HEK293 (cell line): ENCODE measurements around the gene SCIN.

Experiments used
- CTCF ChIA-PET: fragments of 350-600 bp; formaldehyde crosslinking; extraction: SDS; loops from one replicate; lab custom pipeline; 2021; ENCODE audit warnings: antibody characterized with exemption; lab: Yijun Ruan, JAX
- POLR2A ChIA-PET: fragments of 300-600 bp; formaldehyde crosslinking; extraction: SDS; loops from one replicate; lab custom pipeline; 2020; ENCODE audit warnings: antibody characterized with exemption, inconsistent platforms; lab: Yijun Ruan, JAX
- H3K27ac ChIP-seq: fragments of 200-500 bp; sonication (Bioruptor generic); 2 replicates; pipeline ENCODE4 v1.5.1; 2014; ENCODE audit warnings: low read depth, low read length, control low read depth, inconsistent platforms; ENCODE audit errors: extremely low read depth
- H3K36me3 ChIP-seq, 2 experiments: fragments of 200-500 bp in 1 of 2; sonication (Bioruptor generic) in 1 of 2; 1 replicate in 1 of 2; 2 replicates in 1 of 2; pipeline ENCODE4 v1.5.1; 2014 to 2017; ENCODE audit warnings: inconsistent platforms in 2 of 2, low read length in 2 of 2; ENCODE audit not compliant: control insufficient read depth in 2 of 2, insufficient read depth in 1 of 2
- H3K4me1 ChIP-seq: fragments of 200-500 bp; sonication (Bioruptor generic); 2 replicates; pipeline ENCODE4 v1.5.1; 2014; ENCODE audit warnings: mild to moderate bottlenecking, low read length, inconsistent platforms; ENCODE audit not compliant: control insufficient read depth, insufficient read depth
- H3K4me3 ChIP-seq: 2 replicates; pipeline ENCODE4 v1.5.1; 2011; ENCODE audit warnings: low read depth, mild to moderate bottlenecking, control low read depth, low read length, moderate library complexity
- H3K9me3 ChIP-seq: fragments of 200-500 bp; sonication (Bioruptor generic); 2 replicates; pipeline ENCODE4 v1.5.1; 2014; ENCODE audit warnings: low read depth, low read length, inconsistent platforms; ENCODE audit not compliant: control insufficient read depth, insufficient read depth
- ATF2 ChIP-seq: fragments of 450-650 bp; formaldehyde crosslinking; IDR thresholded peaks from 2 replicates; pipeline ENCODE4 v1.5.1; 2016; ENCODE audit warnings: missing biosample characterization, missing genetic modification characterization, low read depth
- BCL6B ChIP-seq: fragments of 450-650 bp; formaldehyde crosslinking; IDR thresholded peaks from 2 replicates; pipeline ENCODE4 v1.5.1; 2017; ENCODE audit warnings: missing biosample characterization, missing genetic modification characterization
- GLIS2 ChIP-seq: fragments of 450-650 bp; formaldehyde crosslinking; IDR thresholded peaks from 2 replicates; pipeline ENCODE4 v1.5.1; 2016; ENCODE audit warnings: missing biosample characterization, missing genetic modification characterization
- HOXA7 ChIP-seq: sonication (generic); formaldehyde crosslinking; IDR thresholded peaks from 2 replicates; pipeline ENCODE4 v1.8.1; 2022; ENCODE audit warnings: missing genetic modification reagents, borderline replicate concordance
- INSM2 ChIP-seq: fragments of 450-650 bp; formaldehyde crosslinking; IDR thresholded peaks from 2 replicates; pipeline ENCODE4 v1.5.1; 2016; ENCODE audit warnings: missing biosample characterization, missing genetic modification characterization
- KLF16 ChIP-seq: fragments of 450-650 bp; formaldehyde crosslinking; IDR thresholded peaks from 2 replicates; pipeline ENCODE4 v1.5.1; 2017; ENCODE audit warnings: missing biosample characterization, missing genetic modification characterization
- OVOL3 ChIP-seq: fragments of 450-650 bp; formaldehyde crosslinking; IDR thresholded peaks from 2 replicates; pipeline ENCODE4 v1.5.1; 2016; ENCODE audit warnings: missing biosample characterization, missing genetic modification characterization
- PRDM2 ChIP-seq: fragments of 450-650 bp; formaldehyde crosslinking; IDR thresholded peaks from 2 replicates; pipeline ENCODE4 v1.5.1; 2016; ENCODE audit warnings: missing biosample characterization, missing genetic modification characterization, borderline replicate concordance
- REPIN1 ChIP-seq: fragments of 450-650 bp; formaldehyde crosslinking; IDR thresholded peaks from 2 replicates; pipeline ENCODE4 v1.5.1; 2017; ENCODE audit warnings: missing biosample characterization, missing genetic modification characterization, low read depth
- ZBTB17 ChIP-seq: fragments of 450-650 bp; formaldehyde crosslinking; IDR thresholded peaks from 2 replicates; pipeline ENCODE4 v1.5.1; 2016; ENCODE audit warnings: missing biosample characterization, missing genetic modification characterization
- ZBTB20 ChIP-seq: fragments of 450-650 bp; formaldehyde crosslinking; IDR thresholded peaks from 2 replicates; pipeline ENCODE4 v1.5.1; 2016; ENCODE audit warnings: missing biosample characterization, missing genetic modification characterization
- ZEB2 ChIP-seq: fragments of 450-650 bp; formaldehyde crosslinking; IDR thresholded peaks from 2 replicates; pipeline ENCODE4 v1.5.1; 2016; ENCODE audit warnings: missing biosample characterization, missing genetic modification characterization
- ZNF140 ChIP-seq: fragments of 450-650 bp; formaldehyde crosslinking; IDR thresholded peaks from 2 replicates; pipeline ENCODE4 v1.5.1; 2016; ENCODE audit warnings: missing biosample characterization, missing genetic modification characterization
- ZNF157 ChIP-seq: fragments of 450-650 bp; formaldehyde crosslinking; IDR thresholded peaks from 2 replicates; pipeline ENCODE4 v1.5.1; 2016; ENCODE audit warnings: missing biosample characterization, missing genetic modification characterization
- ZNF280C ChIP-seq: fragments of 450-650 bp; formaldehyde crosslinking; IDR thresholded peaks from 2 replicates; pipeline ENCODE4 v1.5.1; 2016; ENCODE audit warnings: missing biosample characterization, missing genetic modification characterization
- ZNF335 ChIP-seq: fragments of 450-650 bp; formaldehyde crosslinking; conservative IDR thresholded peaks from 2 replicates; pipeline ENCODE4 v1.5.1; 2016; ENCODE audit warnings: missing biosample characterization, missing genetic modification characterization
- ZNF37A ChIP-seq: fragments of 450-650 bp; IDR thresholded peaks from 2 replicates; pipeline ENCODE4 v1.5.1; 2018; ENCODE audit warnings: missing biosample characterization, missing genetic modification characterization
- ZNF548 ChIP-seq: fragments of 450-650 bp; formaldehyde crosslinking; IDR thresholded peaks from 2 replicates; pipeline ENCODE4 v1.5.1; 2016; ENCODE audit warnings: missing biosample characterization, missing genetic modification characterization
- ZNF555 ChIP-seq: fragments of 450-650 bp; formaldehyde crosslinking; conservative IDR thresholded peaks from 2 replicates; pipeline ENCODE4 v1.5.1; 2017; ENCODE audit warnings: missing biosample characterization, mild to moderate bottlenecking, missing genetic modification characterization, inconsistent platforms
- ZNF626 ChIP-seq: fragments of 450-650 bp; sonication (Bioruptor Pico); formaldehyde crosslinking; IDR thresholded peaks from 2 replicates; pipeline ENCODE4 v1.5.1; 2018; ENCODE audit warnings: missing biosample characterization, missing genetic modification characterization, inconsistent platforms
- ZNF768 ChIP-seq: fragments of 450-650 bp; formaldehyde crosslinking; IDR thresholded peaks from 2 replicates; pipeline ENCODE4 v1.5.1; 2018; ENCODE audit warnings: missing biosample characterization, mild to moderate bottlenecking, missing genetic modification characterization
- ZNF776 ChIP-seq: fragments of 450-650 bp; formaldehyde crosslinking; IDR thresholded peaks from 2 replicates; pipeline ENCODE4 v1.5.0; 2017; ENCODE audit warnings: missing biosample characterization, missing genetic modification characterization, borderline replicate concordance

The SCIN gene

GRCh38 chr7:12569673-12570072 is 847 bp upstream of the SCIN start:
- no peak overlapping the region; the same call in 1 of the 2 replicates for H3K4me3 ChIP-seq
- ChIA-PET CTCF (interaction anchor here (0.5 to 1.2 kb wide), 3 partner anchors 36 to 606 kb away, joined by 3 read pairs; no protein-coding TSS in a partner anchor), POLR2A (no interaction called here)
- TF ChIP-seq HOXA7 (CRISPR knock-in tag) (no peak), ZNF335 (tag by site-specific recombination) (no peak), ZNF548 (tag by site-specific recombination) (no peak), REPIN1 (tag by site-specific recombination) (no peak), ZBTB20 (tag by site-specific recombination) (no peak), ZNF776 (tag by site-specific recombination) (no peak), ZNF626 (tag by site-specific recombination) (no peak), ZEB2 (tag by site-specific recombination) (no peak), ZNF157 (tag by site-specific recombination) (no peak)
- 0 out of 2 replicates have a peak, but pooled peaks cover 2% of the 10 kb centered on the region for H3K4me1 ChIP-seq
- H3K36me3 ChIP-seq, result no peaks in the 10 kb centered on the region
- no peaks in the 10 kb centered on the region for H3K9me3 ChIP-seq
- H3K27ac ChIP-seq, result no peak overlapping the region

GRCh38 chr7:12570168-12570533 is 369 bp upstream of the SCIN start:
- H3K9me3 ChIP-seq, result no peaks in the 10 kb centered on the region
- H3K36me3 ChIP-seq, result no peaks in the 10 kb centered on the region
- 0 out of 2 replicates have a peak, but pooled peaks cover 2% of the 10 kb centered on the region for H3K4me1 ChIP-seq
- POLR2A ChIA-PET, result interaction anchor here (1.5 kb wide), 1 partner anchor 17 kb away, joined by 4 read pairs; no protein-coding TSS in a partner anchor
- H3K4me3 ChIP-seq, result peak overlapping the region; percentile 56
- H3K27ac ChIP-seq, result no peak overlapping the region; the same call in 1 of the 2 replicates
- CTCF ChIA-PET, result interaction anchor here (0.5 kb wide), 2 partner anchors 37 to 606 kb away, joined by 3 read pairs; no protein-coding TSS in a partner anchor
- no peak for TF ChIP-seq ZNF37A (tag by site-specific recombination)
- TF ChIP-seq ZNF140 (tag by site-specific recombination), result no peak
- no peak for TF ChIP-seq INSM2 (tag by site-specific recombination)
- TF ChIP-seq PRDM2 (tag by site-specific recombination), result no peak
- TF ChIP-seq ZNF280C (tag by site-specific recombination), result no peak
- TF ChIP-seq GLIS2 (tag by site-specific recombination), result no peak
- no peak for TF ChIP-seq OVOL3 (tag by site-specific recombination)
- TF ChIP-seq KLF16 (tag by site-specific recombination), result no peak
- TF ChIP-seq ZNF555 (tag by site-specific recombination), result no peak
- TF ChIP-seq ZNF335 (tag by site-specific recombination), result peak; percentile 70
- TF ChIP-seq ZNF768, result no peak
- peak; percentile 97 for TF ChIP-seq ZBTB17 (tag by site-specific recombination)
- TF ChIP-seq BCL6B, result no peak
- no peak for TF ChIP-seq ATF2
